HL-60 (cell line): ENCODE data around the gene ASAP3.

Source experiments
- DNase-seq, 2 experiments: peaks; one replicate each; pipeline ENCODE4 v3.0.0-alpha.2; 2010 to 2020; ENCODE audit warnings: low read depth in 1 of 2, low spot score in 1 of 2
- H3K27ac ChIP-seq: fragments of 250-450 bp; sonication (Bioruptor Pico); replicated peaks from 2 replicates; pipeline ENCODE4 v1.5.1; 2020; ENCODE audit warnings: mild to moderate bottlenecking, moderate library complexity
- H3K27me3 ChIP-seq: fragments of 250-450 bp; sonication (Bioruptor Pico); 2 replicates; pipeline ENCODE4 v1.5.1; 2021; ENCODE audit warnings: mild to moderate bottlenecking, moderate library complexity; ENCODE audit not compliant: insufficient read depth, poor library complexity, severe bottlenecking
- H3K4me3 ChIP-seq: replicated peaks from 2 replicates; pipeline ENCODE4 v1.5.1; 2011; ENCODE audit warnings: mild to moderate bottlenecking, control low read depth, low read length; ENCODE audit not compliant: insufficient read depth
- GABPA ChIP-seq: IDR thresholded peaks from 2 replicates; pipeline ENCODE4 v1.6.1; 2012; ENCODE audit warnings: low read depth
- POLR2AphosphoS5 ChIP-seq: IDR thresholded peaks from 2 replicates; pipeline ENCODE4 v1.6.1; 2012; ENCODE audit warnings: low read depth
- SPI1 ChIP-seq: IDR thresholded peaks from 2 replicates; pipeline ENCODE4 v1.6.1; 2012; ENCODE audit warnings: low read depth, mild to moderate bottlenecking, borderline replicate concordance
- TF ChIP-seq, protein P1 (sequence below): IDR thresholded peaks from 2 replicates; pipeline ENCODE4 v1.6.1; 2012; ENCODE audit warnings: low read depth; ENCODE audit not compliant: insufficient replicate concordance
- TF ChIP-seq, protein P2 (sequence below): IDR thresholded peaks from one replicate; pipeline ENCODE4 v1.5.1; 2011; ENCODE audit warnings: low read length, control low read depth, inconsistent platforms; ENCODE audit not compliant: insufficient read depth

The ASAP3 gene

DNA sequence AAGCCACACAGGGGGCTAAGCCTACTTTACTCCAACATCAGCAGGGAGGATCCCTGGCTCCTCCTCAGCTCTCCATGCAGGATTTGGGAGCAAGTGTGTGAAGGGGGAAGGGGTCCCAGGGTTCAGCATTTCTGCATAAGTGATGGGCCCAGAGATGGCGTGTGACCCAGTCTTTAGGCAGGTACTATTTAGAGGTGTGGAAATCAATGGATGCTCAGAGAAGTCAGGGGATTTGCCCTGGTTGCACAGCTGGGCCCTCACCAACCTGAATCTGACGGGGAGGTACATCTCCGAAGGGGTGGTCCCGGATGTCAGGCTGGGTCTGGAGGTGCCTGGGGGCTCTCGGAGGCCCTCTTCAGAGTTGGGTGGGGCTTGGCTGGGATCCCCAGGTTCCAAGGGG is 52.5 kb downstream of the ASAP3 start:
- Histone ChIP-seq H3K4me3 (no peak overlapping the region), H3K27ac (no peak overlapping the region), H3K27me3 (peaks cover 7% of the 10 kb centered on the region)
- no peak for DNase-seq
- TF ChIP-seq, protein P1, sequence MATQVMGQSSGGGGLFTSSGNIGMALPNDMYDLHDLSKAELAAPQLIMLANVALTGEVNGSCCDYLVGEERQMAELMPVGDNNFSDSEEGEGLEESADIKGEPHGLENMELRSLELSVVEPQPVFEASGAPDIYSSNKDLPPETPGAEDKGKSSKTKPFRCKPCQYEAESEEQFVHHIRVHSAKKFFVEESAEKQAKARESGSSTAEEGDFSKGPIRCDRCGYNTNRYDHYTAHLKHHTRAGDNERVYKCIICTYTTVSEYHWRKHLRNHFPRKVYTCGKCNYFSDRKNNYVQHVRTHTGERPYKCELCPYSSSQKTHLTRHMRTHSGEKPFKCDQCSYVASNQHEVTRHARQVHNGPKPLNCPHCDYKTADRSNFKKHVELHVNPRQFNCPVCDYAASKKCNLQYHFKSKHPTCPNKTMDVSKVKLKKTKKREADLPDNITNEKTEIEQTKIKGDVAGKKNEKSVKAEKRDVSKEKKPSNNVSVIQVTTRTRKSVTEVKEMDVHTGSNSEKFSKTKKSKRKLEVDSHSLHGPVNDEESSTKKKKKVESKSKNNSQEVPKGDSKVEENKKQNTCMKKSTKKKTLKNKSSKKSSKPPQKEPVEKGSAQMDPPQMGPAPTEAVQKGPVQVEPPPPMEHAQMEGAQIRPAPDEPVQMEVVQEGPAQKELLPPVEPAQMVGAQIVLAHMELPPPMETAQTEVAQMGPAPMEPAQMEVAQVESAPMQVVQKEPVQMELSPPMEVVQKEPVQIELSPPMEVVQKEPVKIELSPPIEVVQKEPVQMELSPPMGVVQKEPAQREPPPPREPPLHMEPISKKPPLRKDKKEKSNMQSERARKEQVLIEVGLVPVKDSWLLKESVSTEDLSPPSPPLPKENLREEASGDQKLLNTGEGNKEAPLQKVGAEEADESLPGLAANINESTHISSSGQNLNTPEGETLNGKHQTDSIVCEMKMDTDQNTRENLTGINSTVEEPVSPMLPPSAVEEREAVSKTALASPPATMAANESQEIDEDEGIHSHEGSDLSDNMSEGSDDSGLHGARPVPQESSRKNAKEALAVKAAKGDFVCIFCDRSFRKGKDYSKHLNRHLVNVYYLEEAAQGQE, result no peak
- TF ChIP-seq GABPA (no peak), POLR2AphosphoS5 (no peak), SPI1 (no peak)
- TF ChIP-seq, protein P2, sequence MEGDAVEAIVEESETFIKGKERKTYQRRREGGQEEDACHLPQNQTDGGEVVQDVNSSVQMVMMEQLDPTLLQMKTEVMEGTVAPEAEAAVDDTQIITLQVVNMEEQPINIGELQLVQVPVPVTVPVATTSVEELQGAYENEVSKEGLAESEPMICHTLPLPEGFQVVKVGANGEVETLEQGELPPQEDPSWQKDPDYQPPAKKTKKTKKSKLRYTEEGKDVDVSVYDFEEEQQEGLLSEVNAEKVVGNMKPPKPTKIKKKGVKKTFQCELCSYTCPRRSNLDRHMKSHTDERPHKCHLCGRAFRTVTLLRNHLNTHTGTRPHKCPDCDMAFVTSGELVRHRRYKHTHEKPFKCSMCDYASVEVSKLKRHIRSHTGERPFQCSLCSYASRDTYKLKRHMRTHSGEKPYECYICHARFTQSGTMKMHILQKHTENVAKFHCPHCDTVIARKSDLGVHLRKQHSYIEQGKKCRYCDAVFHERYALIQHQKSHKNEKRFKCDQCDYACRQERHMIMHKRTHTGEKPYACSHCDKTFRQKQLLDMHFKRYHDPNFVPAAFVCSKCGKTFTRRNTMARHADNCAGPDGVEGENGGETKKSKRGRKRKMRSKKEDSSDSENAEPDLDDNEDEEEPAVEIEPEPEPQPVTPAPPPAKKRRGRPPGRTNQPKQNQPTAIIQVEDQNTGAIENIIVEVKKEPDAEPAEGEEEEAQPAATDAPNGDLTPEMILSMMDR, result no peak

DNA sequence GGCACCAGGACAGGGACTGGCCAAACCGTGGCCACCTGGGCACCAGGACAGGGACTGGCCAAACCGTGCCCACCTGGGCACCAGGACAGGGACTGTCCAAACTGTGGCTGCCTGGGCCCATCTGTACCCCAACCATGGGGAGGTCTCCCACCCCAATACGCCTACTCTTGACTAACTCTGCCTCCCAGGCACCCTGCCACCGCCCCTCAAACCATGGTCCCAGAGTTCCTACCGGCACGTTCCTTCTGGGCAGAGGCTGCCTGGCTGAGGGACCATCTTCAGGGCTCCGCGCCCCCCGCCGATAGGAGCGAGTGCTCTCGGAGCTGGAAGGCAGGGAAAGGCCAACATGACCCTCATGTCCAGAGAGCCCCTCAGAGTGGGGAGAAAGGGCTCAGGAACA is 53.2 kb downstream of the ASAP3 start:
- no peak overlapping the region for H3K27ac ChIP-seq
- H3K27me3 ChIP-seq, result peaks cover 10% of the 10 kb centered on the region
- TF ChIP-seq, protein P1, result no peak
- TF ChIP-seq SPI1 (no peak), GABPA (no peak), POLR2AphosphoS5 (no peak)
- TF ChIP-seq, protein P2, result no peak
- H3K4me3 ChIP-seq, result no peak overlapping the region
- no peak for DNase-seq

DNA sequence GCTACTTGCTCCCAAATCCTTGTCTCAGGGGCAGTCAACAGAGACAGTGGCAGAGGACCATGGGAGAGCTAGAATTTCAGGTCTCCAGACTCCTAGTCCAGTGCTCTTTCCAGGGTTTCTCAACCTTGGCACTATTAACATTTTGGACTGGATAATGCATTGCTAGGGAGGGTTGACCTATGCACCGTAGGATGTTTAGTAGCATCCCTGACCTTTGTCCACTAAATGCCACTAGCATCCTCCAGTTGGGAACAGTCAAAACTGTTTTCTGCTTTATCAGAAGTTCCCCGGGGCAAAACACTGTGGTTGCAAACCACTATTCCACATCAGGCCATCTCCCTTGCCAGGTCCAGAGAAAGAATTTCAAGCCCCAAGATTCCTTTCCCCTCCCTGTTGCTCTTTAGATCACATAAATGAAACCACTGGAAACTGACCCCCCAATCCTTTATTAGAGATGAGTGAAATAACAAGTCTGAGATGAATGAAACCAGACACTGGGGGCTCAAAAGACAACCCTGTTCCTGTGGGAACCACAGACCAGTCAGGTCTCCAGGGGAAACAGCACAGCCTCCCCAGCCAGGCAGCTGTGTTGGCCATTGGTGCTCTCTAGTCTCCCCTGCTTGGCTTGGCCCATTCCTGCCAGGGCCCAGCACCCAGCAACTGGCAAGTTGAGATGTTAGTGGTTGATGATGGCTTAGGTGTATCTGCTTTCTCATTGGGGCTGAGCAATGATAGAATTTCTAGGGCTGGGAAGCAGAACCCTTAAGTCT is 55.7 kb downstream of the ASAP3 start:
- no peak overlapping the region for H3K27ac ChIP-seq
- no peak for TF ChIP-seq GABPA
- TF ChIP-seq, protein P2, result no peak
- TF ChIP-seq, protein P1, result no peak
- no peak for TF ChIP-seq POLR2AphosphoS5
- TF ChIP-seq SPI1, result no peak
- H3K27me3 ChIP-seq, result peaks cover 25% of the 10 kb centered on the region
- H3K4me3 ChIP-seq, result no peak overlapping the region
- DNase-seq, result no peak
